Measurements from ENCODE around the gene PRIM2.
A peak's percentile ranks its signal among the peaks of the same experiment; 100 is the strongest.
"Not testable (repeated sequence)": the region's sequence is repeated elsewhere in the genome, so short reads cannot be mapped to it uniquely, and the experiment has no call there.

Gene PRIM2

GRCh38 chr6:57449496-57450066 lies 132.2 kb downstream of the PRIM2 start:
- DNase-seq: not testable (repeated sequence)

GRCh38 chr6:57459781-57460180 lies 142.4 kb downstream of the PRIM2 start:
- not testable (repeated sequence) for DNase-seq

GRCh38 chr6:57461022-57461421 lies 143.6 kb downstream of the PRIM2 start:
- DNase-seq: not testable (repeated sequence)

DNA sequence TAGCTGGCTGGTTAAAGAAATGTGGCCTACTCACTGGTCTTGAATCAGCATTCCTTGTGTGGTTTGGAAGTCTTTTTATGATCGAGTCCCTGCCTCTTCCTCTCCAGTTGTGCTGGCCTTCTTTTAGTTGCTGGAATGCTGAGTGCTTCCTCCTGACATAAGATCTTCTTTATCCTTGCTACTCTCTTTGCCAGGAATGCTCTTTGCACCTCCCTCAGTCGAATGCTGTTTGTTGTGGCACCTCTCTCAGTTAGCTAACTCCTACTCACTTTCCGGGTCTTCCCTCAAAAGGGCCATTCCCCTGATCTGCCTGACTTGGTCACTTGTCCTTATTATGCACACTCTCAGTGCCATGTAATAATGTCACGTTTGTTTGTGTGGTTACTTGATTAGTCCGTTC lies 146.4 kb downstream of the PRIM2 start:
- DNase-seq: not testable (repeated sequence)

- not testable (repeated sequence) for DNase-seq
Measured at GRCh38 chr6:57465968-57466367, 148.5 kb downstream of the PRIM2 start.

GRCh38 chr6:57469072-57469471 lies 151.6 kb downstream of the PRIM2 start:
- no peak for DNase-seq

- DNase-seq: not testable (repeated sequence)
Measured at GRCh38 chr6:57470148-57470547, 152.7 kb downstream of the PRIM2 start.

- DNase-seq: not testable (repeated sequence)
Measured at GRCh38 chr6:57471314-57471864, 154.0 kb downstream of the PRIM2 start.

GRCh38 chr6:57472861-57473362 lies 155.5 kb downstream of the PRIM2 start:
- DNase-seq: peak; percentile 98

- DNase-seq: peak; percentile 90
Measured at GRCh38 chr6:57474862-57475475, 157.5 kb downstream of the PRIM2 start.

DNA sequence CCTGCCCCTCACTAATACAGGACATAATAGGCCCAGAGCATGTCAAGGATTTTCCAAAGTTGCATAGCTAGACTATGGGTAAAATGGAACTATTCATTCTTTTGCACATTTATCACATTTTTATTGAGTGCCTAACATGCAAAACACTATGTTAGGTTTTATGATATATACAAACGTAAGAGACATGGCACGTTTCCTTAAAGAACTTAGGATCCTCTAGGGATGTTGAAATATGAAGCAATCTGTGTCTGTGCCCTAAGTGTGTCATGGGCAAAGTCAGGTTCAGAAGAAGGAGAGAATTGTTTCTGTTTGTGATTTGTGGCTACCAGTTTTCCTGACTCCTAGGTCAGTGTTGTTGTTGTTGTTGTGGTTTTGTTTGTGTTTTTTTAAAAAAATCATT lies 158.2 kb downstream of the PRIM2 start:
- DNase-seq: peak; percentile 57

- DNase-seq: not testable (repeated sequence)
Measured at GRCh38 chr6:57480194-57480593, 162.8 kb downstream of the PRIM2 start.

DNA sequence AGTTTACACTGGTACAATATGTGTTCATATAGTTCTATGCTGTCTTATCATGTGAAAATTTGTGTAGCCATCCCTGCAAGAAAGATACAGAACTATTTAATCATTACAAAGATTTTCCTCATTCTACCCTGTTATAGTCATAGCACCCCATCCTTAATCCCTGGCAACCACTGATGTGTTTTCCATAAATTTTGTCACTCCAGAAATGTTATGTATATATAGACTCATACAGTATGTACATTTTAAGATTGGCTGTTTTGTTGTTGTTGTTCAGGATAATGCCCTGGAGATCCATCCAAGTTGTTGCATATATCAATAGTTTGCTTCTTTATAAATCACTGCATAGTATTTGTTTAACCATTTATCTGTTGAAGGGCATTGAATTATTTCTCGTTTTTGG lies 163.7 kb downstream of the PRIM2 start:
- not testable (repeated sequence) for DNase-seq

- DNase-seq: not testable (repeated sequence)
Measured at GRCh38 chr6:57482471-57482870, 165.0 kb downstream of the PRIM2 start.

- DNase-seq: peak; percentile 71
Measured at GRCh38 chr6:57486494-57487081, 169.2 kb downstream of the PRIM2 start.

DNA sequence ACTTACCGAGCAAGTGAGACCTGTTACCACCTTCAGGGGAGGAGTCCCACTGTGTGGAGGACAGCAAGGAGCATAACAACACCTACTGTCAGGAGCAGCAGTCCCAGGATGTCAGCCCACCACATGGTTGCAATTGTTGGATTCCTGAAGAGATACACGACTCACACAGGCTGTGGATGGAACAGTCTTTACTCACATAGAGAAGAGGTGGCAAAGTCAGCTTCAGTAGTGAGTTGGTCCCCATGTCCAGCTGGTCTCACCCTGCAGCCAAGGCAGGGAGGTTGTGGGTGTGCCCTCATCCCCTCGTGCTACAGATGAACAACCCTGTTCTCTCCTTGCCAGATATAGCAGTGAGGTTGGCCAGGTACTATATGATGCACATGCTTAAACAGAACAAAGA lies 171.1 kb downstream of the PRIM2 start:
- peak; percentile 38 for DNase-seq

GRCh38 chr6:57489887-57490286 lies 172.5 kb downstream of the PRIM2 start:
- not testable (repeated sequence) for DNase-seq

DNA sequence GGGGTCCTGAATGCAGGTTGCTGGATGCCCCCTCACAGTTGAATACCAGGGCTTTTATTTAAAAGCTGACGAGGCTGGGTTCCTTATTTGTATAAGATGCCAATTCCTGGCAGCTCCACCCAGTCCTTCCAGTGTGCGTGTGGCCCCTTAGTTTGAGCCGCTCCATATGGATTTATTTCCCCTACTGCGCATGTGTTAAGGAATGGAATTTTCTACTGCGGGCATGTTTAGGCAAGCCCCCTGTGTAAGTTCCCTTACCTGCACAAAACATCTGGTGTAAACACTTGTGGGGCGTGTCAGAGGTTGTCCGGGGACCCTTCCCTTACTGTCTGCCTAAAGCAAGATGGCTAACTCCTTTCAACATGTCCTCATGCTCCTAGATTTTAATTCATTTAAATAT lies 174.4 kb downstream of the PRIM2 start:
- not testable (repeated sequence) for DNase-seq

DNA sequence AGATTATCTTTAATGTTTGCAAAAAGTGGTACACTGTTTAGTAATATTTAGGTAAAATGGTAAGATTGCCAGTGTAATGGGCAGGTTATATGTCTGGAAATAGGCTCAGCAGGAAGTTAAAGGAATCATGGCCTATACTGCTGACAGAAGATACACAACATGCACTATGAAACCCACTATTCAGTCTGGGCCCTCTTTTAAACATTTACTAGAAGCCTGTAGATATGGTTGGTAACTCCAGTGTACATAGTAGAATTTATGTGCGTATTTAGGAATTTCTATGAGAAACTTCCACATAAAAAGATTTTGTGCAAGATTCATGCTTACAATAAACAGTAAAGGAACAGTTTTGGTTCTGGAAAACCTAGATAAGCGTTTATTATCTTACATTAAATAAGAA lies 178.8 kb downstream of the PRIM2 start:
- not testable (repeated sequence) for DNase-seq

DNA sequence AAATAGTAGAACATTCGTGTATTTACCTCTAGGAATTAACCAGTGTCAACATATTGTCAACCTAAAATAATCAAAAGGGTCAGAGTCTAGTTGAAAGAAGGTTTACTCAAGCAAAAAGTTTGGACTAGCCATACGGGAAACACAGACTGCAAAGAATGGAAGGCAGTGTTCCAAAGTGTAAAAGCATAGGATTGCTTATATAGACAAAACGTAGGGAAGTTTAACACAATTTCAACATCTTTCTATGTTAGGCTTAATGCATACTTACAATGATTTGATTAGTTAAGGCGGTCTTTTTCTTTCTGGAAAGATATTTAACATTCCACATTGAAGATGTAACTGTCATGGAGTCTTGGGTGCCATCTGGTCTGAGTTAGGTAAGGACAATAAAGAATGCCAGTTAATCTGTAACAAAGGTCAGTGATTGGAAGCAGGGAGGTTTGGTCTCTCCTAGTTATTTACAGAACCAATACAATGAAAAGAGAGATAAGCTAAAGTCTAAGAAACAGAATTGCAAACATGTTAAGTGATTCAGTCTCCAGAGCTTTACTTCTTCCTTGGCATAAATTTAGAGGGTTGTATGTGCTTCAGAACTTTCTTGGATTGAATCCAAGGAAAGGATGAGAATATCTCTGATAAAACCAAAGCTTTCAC lies 183.1 kb downstream of the PRIM2 start:
- peak; percentile 15 for DNase-seq

DNA sequence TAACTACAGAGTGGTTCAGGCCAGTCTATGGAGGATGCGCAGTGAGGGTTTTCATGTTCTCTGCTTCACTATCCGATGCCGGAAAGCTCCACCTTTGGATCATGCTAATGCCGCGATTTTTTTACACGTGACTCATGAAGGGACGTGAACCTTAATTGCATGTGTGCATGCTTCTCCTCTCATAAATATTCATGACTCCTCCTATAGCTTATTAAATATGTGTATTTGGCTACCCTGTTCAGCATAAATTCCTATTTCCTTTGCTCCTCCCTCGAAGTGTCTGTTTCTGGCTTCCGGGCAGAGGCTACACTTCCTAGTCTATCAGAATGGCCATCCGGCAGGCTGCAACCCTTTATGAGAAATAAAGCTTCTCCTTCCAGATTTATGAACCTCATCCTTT lies 185.0 kb downstream of the PRIM2 start:
- DNase-seq: not testable (repeated sequence)

GRCh38 chr6:57505251-57505650 lies 187.8 kb downstream of the PRIM2 start:
- DNase-seq: not testable (repeated sequence)

- not testable (repeated sequence) for DNase-seq
Measured at GRCh38 chr6:57510390-57510789, 193.0 kb downstream of the PRIM2 start.

Data from HCEC 1CT (cell line).